Loucy (cell line): ENCODE results near the gene ZNF648.

ENCODE experiments used
- CTCF ChIP-seq: fragments of 200-600 bp; sonication (generic); conservative IDR thresholded peaks from 2 replicates; pipeline ENCODE4 v1.5.1; 2014; ENCODE audit warnings: mild to moderate bottlenecking, antibody characterized with exemption, low read length
- EZH2phosphoT487 ChIP-seq: fragments of 200-600 bp; IDR thresholded peaks from 2 replicates; pipeline ENCODE4 v1.6.1; 2018; ENCODE audit warnings: antibody characterized with exemption, mild to moderate bottlenecking, moderate library complexity, borderline replicate concordance

GRCh38 chr1:182086136-182086535 lies 24.6 kb upstream of the ZNF648 start:
- no peak for TF ChIP-seq CTCF
- TF ChIP-seq EZH2phosphoT487, result no peak
